ENCODE measurements around the gene GFOD1. TPM values are rescaled to one million over a fixed set of nuclear protein-coding genes. Genes with fewer than 3 reads are reported as not detected.

Gene GFOD1
- total and polyA plus RNA-seq, 2 of the 4 experiments (the other 2 are of a cell fraction), result 1.8 to 3.4 TPM

DNA sequence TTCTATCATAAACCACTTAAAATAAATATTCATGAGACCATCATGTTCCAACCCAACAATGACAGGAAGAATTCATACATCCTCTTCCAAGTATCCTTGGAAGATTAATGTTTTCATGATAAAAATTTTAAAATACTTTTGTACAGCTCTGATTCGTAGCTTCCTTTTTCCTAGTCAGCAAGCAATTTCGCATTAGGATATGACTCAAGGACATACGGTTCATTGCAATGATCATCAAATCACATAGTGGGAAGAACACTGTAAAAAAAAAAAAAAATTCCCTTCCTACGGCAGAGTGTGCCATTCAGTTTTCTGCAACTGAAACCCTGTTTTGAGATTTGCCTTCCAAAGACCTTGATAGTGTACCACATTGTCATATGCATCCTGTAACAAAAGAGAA is 35.3 kb upstream of the GFOD1 start:
- no peak overlapping the region for H3K4me3 ChIP-seq (ENCODE audit: insufficient read depth, low read depth, low read length)
- ATAC-seq (ENCODE audit: low read depth), result no peak
- TF ChIP-seq, protein P1, sequence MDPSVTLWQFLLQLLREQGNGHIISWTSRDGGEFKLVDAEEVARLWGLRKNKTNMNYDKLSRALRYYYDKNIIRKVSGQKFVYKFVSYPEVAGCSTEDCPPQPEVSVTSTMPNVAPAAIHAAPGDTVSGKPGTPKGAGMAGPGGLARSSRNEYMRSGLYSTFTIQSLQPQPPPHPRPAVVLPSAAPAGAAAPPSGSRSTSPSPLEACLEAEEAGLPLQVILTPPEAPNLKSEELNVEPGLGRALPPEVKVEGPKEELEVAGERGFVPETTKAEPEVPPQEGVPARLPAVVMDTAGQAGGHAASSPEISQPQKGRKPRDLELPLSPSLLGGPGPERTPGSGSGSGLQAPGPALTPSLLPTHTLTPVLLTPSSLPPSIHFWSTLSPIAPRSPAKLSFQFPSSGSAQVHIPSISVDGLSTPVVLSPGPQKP (IDR thresholded peaks at IDR 0.05; ENCODE audit: borderline replicate concordance, low read depth, low read length), result no peak
- TF ChIP-seq, protein P2, sequence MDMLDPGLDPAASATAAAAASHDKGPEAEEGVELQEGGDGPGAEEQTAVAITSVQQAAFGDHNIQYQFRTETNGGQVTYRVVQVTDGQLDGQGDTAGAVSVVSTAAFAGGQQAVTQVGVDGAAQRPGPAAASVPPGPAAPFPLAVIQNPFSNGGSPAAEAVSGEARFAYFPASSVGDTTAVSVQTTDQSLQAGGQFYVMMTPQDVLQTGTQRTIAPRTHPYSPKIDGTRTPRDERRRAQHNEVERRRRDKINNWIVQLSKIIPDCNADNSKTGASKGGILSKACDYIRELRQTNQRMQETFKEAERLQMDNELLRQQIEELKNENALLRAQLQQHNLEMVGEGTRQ (IDR thresholded peaks at IDR 0.05; ENCODE audit: low read depth, low read length), result no peak
- no peak for TF ChIP-seq CHD1 (IDR thresholded peaks at IDR 0.05; ENCODE audit: low read depth, low read length)
- no peak for TF ChIP-seq RFX5 (IDR thresholded peaks at IDR 0.05; ENCODE audit: low read depth, low read length)
- TF ChIP-seq BHLHE40 (IDR thresholded peaks at IDR 0.05; ENCODE audit: low read depth, low read length), result no peak
- TF ChIP-seq MAZ (IDR thresholded peaks at IDR 0.05; ENCODE audit: borderline replicate concordance, low read depth, low read length), result no peak
- no peaks in the 10 kb centered on the region for H3K36me3 ChIP-seq (ENCODE audit: control insufficient read depth, insufficient read depth, low read length)
- no peak overlapping the region for H4K91ac ChIP-seq (ENCODE audit: insufficient read depth, low read depth, low read length)
- BruUV-seq (replicated peaks), result no TSS peak
- ChIA-PET CTCF (interaction anchor here (1.1 kb wide), 1 partner anchor 52 kb away, joined by 4 read pairs; the partner anchor contains the start of gene SIRT5), POLR2A (ENCODE audit: unreplicated experiment) (no interaction called here)
- H3K79me1 ChIP-seq (ENCODE audit: low read depth in 1 of 2, low read length in 2 of 2), result no peaks in the 10 kb centered on the region
- H3K18ac ChIP-seq (ENCODE audit: low read depth, low read length), result no peak overlapping the region
- H2BK20ac ChIP-seq (ENCODE audit: low read depth, low read length), result no peak overlapping the region
- no peak overlapping the region for H3K4ac ChIP-seq (ENCODE audit: low read depth, low read length)
- H2AK5ac ChIP-seq (ENCODE audit: low read depth, low read length), result no peak overlapping the region
- H3K14ac ChIP-seq (replicated peaks; ENCODE audit: low read depth, low read length), result no peak overlapping the region
- no peak for DNase-seq
- no peaks in the 10 kb centered on the region for H3K9me3 ChIP-seq (ENCODE audit: control insufficient read depth, insufficient read depth, low read length)
- H2BK15ac ChIP-seq (ENCODE audit: low read depth, low read length), result no peak overlapping the region
- no peak overlapping the region for H3K27ac ChIP-seq (ENCODE audit: insufficient read depth, low read length)
- peaks cover 2% of the 10 kb centered on the region; the same call in 1 of the 2 replicates for H3K27me3 ChIP-seq (ENCODE audit: control insufficient read depth, insufficient read depth, low read length)
- H3K4me2 ChIP-seq (ENCODE audit: low read depth, low read length), result no peak overlapping the region
- no peak overlapping the region for H2AK9ac ChIP-seq (replicated peaks; ENCODE audit: low read depth, low read length, poor library complexity)
- no peak overlapping the region for H3K9ac ChIP-seq (ENCODE audit: low read depth, low read length)
- dilution Hi-C loops (cut with HindIII; ENCODE audit: low sequenced_read_pairs, unreplicated experiment) (no loop called here), intact Hi-C loops (cut with micrococcal nuclease) (no loop called here), in situ Hi-C loops (cut with MboI; ENCODE audit: low sequenced_read_pairs) (no loop called here)
- H4K20me1 ChIP-seq (ENCODE audit: insufficient read depth, low read length), result no peaks in the 10 kb centered on the region
- H3K4me1 ChIP-seq (ENCODE audit: control insufficient read depth, insufficient read depth, low read length), result no peaks in the 10 kb centered on the region
- no peak overlapping the region for H2BK5ac ChIP-seq (ENCODE audit: low read depth, low read length, poor library complexity, severe bottlenecking)
- H4K8ac ChIP-seq (ENCODE audit: low read depth in 2 of 2, low read length in 2 of 2), result no peak overlapping the region
- WGBS, 2 experiments (ENCODE audit: extremely low coverage in 2 of 2, insufficient read length in 1 of 2), result no CpG with 5 or more reads among the region's 4 CpGs
- no peaks in the 10 kb centered on the region for H3K9me1 ChIP-seq (ENCODE audit: insufficient read depth, low read length)
- no peak overlapping the region for H2BK120ac ChIP-seq (ENCODE audit: low read depth, low read length)
- H4K5ac ChIP-seq (ENCODE audit: low read depth, low read length), result no peak overlapping the region
- no peak overlapping the region for H2AFZ ChIP-seq (replicated peaks; ENCODE audit: low read length, poor library complexity)
- no peak overlapping the region for H3K56ac ChIP-seq (ENCODE audit: extremely low read depth, insufficient read depth, low read length)
- no peak overlapping the region for H3K23ac ChIP-seq (ENCODE audit: low read depth, low read length)
